Dermis blood vessel endothelial cell (primary cell): Measurements from ENCODE around the gene CFAP61. TPM values are rescaled to one million over a fixed set of nuclear protein-coding genes. Genes with fewer than 3 reads are reported as not detected.
A peak's percentile ranks its signal among the peaks of the same experiment; 100 is the strongest.

ENCODE experiments used
- DNase-seq: peaks from one replicate; pipeline ENCODE4 v3.0.0; 2010
- total RNA-seq: library from RNA; depleted of rRNA; stranded (reverse); fragments of >200 nt; gene quantifications from 2 replicates; pipeline ENCODE4 v1.2.3, GENCODE V29; 2014

The CFAP61 gene
- total RNA-seq, 1 donor from 2014 or later, result not detected

DNA sequence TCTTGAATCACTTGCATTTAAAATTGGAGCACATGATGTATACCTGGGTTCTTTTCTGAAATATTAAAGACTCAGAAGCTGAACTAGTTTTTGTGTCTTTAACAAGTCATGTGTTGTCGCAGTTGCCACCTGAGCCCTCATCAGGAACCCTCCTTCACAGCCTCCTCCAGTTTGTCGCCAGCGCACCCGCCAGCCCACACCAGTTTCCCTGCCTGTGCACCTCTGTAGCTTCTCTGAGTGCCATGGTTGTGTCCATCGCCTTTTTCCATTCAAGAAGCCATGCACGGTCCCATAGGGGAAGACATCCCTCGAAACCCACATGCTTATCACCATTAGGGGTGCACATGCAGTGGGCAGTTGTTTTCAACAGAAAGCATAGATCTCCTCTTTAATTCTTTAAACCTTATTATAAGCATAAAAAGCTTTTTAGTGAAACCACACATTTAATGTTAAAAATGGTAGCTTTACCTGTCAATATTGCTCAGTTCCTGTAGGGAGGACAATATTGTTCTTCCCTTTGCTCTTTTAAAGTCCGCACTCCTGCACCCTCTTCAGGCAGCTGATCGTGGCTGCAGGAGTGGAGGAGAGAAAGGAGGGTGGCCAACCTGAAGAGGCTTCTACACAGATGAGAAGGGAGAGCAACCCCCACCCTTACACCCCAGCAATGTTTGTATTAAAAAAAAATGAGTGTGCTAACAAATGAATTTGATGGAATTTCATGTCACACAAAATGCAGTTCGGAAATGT lies 121.9 kb downstream of the CFAP61 start:
- no peak for DNase-seq

DNA sequence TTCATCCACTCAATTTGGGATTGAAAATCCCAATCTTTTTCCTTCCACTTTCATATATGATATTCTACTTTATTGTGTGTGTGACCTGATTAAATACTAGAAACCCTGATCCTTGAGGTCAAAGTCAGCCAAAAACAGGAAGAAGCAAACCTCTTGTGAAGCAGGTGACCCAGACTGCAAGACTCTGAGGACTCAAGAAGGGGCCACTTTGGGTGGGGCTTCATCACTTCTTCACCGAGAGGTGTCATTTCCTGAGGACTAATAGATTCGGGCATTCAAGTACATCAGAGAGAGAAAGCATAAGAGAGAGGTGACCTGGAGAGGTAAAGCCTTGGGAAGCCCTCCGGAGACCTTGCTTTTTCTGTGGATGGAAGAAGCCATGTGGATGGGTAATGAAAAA lies 129.0 kb downstream of the CFAP61 start:
- no peak for DNase-seq

DNA sequence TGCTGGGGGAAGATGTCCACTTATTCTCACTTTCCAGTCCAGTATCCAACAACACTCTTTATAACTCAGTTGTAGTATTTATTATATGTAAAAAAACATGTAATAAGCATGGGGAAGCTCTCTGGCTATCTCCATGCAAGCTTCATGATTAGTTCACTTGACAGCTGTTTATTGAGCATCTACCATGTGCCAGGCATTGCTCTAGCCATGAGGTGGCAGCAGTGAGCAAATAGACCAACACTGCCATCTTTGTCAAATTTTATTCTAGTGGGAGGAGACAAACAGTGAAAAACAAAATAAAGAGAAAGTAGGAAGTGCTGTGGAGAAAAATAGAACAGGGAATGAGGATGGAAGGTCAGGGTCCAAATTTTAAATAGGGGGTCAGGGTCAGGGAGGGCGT lies 131.8 kb downstream of the CFAP61 start:
- peak; percentile 4 for DNase-seq

DNA sequence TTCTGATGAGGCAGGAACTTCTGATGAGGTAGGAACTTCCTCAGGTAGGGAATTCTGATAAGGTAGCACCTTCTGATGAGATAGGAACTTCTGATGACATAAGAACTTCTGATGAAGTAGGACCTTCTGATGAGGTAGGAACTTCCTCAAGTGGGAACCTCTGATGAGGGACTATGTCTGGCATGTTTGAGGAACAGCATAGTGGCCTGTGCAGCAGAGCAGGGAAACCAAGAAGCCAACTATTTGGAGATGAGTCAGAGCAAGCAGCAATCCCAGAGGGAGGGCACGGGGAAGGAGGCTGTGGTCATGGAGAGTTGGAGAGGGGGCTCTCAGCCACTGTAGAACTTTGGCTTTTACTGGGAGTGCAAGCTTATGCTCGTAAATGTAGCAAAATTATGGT lies 132.4 kb downstream of the CFAP61 start:
- no peak for DNase-seq

DNA sequence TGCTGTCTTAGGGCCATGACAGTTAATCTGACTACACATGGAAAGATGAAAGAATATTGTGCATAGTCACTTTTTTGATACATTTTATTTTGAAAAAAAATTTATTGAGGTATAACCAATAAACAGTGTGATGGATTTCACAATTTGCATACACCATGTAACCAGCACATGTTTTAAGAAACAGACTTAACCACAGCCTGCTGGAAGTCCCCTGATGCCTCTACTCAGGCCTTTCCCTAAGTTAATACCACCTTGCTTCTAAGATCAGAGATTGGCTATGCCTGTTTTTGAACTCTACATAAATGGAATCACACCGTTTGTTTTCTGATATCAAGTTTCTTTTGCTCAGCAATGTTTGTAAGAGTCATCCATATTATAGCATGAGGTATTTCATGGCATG lies 136.3 kb downstream of the CFAP61 start:
- DNase-seq, result no peak

DNA sequence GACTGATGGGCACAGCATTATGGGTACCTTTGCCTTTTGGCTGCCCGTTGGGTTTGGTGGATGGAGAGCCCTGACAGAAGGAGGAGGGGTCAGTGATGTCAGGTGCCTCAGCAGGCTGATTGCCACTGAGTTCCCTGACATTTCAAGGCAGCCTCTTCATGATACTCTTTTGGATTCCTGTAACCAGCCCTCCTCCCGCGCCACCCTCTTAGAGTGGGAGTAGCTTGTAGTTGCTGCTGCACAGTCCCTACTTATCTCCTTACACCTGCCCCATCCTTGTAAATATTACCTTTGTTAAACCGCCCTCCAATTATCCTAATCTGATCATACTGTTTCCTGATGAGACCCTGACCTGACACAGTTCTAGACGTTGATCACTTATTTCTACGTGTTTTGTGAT lies 140.0 kb downstream of the CFAP61 start:
- no peak for DNase-seq

DNA sequence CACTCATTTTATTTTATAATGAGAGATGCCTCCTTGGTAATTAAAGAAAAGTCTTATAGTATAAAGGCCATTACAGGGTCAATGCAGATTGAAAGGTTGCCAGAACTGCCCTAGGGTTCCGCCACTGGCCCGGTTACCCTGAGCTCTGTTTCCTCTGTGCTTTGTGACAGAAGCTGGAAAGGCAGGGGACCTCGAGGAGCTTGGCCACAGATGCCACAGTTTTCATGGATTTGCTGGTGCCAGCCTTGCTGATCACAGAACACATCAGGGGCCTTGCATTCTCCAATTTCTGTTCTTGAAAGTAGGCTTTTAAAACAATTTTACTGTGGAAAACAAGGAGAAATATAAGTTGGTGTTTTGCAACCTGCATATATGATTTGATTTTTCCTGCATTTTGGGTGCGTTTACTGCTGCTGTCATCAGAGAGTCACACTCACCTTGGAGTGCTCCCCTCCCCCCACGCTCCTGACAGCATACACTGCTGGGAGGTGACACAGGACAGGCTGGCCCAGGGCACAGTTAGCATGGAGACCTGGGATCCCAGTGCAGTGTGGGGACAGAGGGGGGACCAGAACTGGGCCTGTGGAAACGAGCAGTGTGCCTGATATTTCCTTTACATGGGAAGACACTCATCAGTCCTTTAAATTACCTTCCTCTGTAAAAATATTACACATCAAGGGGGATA lies 142.8 kb downstream of the CFAP61 start:
- no peak for DNase-seq

DNA sequence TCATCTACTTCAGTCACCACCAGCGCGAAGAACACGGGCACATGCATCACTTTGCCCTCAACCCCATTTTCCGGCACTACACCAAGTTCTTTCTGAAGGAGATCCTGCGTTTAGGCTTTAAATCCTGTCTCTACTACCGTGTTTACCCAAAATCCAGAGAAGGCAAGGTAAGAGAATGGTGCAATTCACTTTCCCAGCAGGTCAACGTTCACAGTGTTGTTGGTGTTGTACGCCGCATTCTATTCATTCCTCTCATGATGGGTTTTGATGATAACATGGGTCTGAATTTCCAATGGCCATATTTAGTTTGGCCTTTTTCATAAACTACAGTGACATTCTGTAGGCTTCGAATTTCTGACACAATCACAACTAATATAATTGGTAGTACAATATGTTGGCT lies 144.3 kb downstream of the CFAP61 start:
- DNase-seq, result no peak

DNA sequence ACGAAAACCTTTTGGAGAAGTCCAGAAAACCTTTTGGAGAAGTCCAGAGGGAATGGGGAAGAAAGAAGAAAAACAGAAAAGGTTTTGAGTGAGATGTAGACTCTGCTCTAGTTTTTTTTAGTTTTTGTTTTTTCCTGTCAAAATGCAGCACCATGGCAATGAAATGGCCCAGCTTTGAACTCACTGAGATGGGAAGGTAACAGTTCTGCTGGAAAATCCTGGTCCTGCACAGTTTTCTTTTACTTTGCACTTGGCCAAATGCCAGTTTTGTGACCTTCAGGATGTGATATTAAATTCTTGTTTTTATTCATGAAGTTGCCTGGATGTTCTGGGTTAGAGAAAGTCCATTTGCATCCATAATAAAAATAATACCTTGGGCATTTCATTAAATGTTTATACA lies 145.7 kb downstream of the CFAP61 start:
- no peak for DNase-seq

DNA sequence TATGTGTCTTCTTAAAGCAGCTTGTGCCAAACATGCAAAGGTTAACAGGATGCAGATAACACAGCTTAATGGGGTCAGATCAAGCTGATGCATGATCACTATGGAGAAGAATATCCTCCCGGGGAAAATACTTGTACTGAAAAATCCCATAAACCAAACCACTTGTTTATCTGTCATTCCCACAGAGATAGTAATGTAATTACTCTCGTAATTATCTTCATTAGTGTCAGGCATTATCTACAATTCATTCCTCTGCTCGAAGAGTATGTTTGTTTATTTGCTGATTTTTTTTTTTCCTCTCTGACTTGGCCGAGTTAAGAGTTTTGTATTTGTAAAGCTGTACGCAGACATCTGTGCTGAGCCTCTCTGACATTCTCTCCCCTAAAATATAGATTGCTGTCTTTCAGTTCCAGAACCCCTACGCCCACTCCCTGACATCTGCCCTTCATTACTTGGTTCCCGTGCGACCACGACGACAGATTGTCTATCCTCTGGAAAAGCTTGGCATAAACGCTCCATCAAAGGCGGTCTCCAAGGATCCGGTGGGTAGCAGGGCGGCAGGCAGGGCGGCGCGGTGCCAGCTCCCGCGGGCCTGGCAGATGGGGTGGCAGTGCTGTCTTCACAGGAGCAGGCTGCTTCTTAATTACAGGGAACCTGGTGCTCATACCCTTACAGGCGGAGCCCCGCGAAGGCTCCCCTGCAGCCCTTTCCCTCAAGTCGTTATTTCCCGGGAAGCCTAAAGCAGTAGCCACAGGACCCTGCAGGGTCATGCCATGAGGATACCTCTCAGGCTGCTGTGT lies 147.2 kb downstream of the CFAP61 start:
- DNase-seq, result no peak

DNA sequence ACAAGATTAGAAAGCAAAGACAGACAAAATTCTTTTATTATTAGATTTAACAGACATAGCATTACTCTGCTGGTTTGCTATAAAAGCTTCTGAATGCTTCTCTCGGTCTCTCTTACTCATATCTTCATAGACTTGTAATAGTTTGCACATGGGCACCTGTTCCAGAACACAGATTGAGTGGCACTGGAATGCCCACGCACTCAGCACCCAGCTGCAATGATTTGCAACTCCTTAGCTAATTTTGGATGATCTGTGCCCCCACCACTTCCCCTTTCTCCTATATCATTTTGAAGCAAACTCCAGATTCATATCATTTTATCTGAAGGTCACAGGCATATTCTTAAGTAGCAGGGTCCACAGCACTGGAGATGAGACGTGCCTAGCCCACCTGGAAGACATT lies 148.8 kb downstream of the CFAP61 start:
- no peak for DNase-seq

DNA sequence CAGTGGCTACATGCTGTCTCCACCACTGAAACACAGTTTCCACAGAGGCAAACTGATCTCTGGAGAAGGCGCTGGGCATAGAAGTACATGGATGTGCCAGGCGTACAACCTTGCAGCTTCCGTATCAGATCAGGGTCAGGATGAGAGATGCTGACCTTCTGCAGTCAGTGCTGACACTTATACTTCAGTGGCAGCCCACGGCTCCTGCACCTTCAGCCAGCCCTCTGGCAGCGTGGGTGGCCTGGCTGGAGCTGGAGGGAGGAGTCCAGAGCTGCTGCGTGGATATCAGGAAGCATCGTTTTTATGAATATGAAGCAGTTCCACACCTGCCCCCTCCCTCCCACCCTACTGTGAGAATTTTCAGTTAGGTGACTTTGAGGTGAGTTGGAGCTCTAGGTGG lies 149.3 kb downstream of the CFAP61 start:
- no peak for DNase-seq

DNA sequence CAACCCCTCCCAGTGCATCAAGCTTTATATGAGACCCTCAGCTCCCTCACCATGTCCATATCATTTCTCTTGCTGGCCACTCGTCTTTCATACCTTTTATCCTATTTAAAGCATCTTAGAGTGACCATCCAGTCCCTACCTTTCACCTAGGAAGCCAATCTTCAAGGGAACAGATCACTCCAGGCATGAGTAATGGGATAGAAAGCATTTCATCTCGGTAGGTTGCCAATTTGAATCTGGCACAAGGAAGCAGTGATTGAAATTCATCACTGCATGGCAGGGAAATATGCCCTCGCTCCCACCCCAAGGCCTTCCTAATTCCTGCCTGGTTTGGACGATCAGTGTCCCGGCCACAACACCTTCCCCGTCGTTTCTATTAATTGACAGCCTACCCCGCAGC lies 150.4 kb downstream of the CFAP61 start:
- DNase-seq, result no peak

DNA sequence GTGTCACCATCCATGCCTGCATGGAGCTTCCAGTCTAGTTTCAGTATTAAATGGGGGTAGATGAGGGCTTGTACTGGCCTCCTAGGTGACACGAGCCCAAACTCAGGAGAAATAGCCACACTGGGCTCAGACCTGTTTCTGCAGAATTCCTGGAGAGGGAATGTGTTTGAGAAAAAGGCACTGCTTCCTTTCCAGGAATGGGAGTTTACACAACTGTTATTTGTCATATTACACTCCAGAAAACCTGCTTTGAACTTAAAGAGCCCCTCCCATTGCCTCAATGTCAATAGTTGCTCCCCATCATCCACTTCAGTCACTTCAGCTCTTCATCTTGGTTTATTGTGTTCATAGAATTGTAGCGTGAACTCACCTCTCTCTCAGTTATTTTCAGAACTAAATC lies 151.5 kb downstream of the CFAP61 start:
- DNase-seq, result no peak

DNA sequence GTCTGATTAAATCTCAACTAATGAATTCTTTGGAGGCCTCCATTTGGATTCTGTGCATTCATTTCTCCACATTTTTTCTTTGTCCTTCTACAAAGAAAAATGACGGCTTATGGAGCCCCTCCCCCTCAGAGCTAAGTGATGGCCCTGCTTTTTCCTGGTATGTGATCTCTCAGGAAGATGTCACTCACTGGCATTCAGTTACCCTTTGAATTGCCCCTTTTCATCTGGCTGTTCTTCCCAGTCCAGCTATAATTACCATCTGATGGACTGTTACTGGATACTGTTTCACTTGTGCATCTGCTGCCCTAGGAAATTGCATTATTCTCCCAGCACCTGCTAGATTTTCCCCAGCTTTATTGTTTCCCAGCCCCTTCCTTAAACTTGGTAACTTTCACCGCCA lies 151.9 kb downstream of the CFAP61 start:
- DNase-seq, result no peak

DNA sequence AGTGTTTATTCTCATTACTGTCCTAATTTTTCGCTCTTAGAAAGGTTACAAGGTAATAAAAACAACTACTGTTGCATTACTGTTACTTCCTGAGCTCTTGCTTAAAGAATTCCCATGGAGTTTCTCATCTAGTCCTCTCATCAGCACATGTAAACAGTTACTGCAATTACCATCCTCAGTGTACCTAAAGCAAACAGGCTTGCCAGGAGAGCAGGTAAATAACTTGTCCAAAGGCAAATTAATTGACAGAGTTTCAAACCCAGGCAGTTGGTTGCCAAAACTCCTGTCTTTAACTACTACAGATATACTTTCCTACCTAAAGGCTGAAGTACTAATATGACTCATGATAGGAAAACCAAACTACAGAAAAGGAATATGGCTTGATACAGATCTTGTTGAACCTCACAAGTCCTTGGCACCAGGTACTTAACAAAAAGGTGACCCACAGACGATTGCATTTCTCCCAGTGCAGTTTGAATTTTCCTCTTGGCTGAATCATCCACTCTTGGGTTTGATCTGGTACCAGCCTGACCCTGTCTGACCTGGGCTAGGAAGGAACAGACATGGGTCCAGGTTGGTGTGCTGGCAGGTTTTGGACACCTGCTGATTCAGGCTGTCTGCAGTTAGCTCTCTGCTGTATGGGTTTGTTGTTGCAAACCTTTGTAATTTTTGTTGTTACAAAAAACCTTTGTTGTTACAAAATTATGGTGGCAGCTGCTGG lies 153.0 kb downstream of the CFAP61 start:
- DNase-seq, result no peak

DNA sequence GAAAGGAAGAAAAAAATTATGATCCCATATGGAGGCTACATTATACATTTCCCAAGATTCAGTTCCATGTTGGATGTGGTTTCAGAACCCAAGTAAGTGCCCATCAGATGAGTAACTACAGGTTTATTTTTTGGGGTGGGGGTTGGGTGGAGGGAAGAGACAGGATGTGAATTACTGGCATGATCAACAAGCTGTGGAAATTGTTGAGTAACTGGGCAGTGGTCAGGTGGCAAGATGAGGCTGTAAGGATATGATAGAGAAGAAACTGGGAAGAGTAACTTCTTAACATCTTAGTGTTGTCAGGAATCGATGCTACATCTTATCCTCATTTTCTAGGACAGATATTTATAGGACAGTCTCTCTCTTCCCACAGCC lies 153.5 kb downstream of the CFAP61 start:
- DNase-seq, result no peak

DNA sequence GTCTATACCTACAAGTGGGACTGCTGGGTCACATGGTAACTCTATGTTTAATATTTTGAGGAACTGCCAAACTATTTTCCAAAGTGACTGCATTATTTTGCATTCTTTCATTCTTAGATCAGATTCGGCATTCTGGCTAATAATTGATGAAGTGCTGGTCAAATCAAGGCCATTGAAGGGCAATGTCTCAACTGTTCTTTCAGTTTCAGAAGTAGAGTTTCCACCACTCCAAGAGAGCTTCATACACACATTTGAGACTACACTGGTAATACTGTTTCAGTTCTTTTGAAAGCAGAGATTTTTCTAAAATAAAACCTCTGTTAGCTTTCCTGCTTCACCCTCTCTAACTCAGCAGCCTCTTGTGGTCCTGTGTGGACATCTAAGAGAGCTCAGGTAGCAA lies 154.5 kb downstream of the CFAP61 start:
- no peak for DNase-seq

DNA sequence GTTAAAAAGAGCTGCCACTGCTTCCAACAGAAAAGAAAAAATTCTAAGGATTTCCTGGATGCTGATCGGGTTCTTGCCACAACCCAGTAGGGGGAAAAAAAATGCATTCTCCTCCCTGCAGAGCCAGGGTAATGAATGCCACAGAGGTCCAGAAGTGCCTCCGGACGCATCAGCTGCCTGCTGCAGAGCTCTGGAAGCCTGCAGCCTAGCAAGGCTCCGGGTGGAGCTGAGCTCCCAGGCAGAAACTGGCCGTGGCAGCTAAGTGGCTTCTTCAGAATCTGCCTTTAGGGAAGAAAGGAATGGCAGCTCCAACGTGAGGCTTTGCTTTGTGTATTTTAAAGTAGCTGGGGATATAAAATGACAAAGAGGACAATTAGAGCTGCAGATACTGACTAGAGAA lies 155.0 kb downstream of the CFAP61 start:
- DNase-seq, result no peak

DNA sequence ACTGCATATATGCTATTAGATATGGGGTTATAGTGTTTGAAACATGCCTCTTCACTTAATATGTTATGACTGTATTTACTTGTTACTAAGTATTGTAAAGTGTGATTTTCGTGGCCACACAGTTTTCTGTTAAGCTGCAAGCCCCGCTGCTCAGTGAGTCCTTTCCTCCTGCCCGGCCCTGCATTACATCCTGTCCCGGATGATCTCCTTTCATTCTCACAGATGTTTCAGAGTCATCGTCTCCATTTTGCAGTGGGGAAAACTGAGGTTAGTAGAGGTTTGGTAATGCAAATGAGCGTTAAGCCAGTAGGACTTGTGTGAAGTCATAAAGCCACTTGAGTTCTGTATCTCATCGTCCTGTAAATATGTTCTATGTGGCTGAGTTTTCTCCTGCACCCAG lies 155.5 kb downstream of the CFAP61 start:
- DNase-seq, result no peak

DNA sequence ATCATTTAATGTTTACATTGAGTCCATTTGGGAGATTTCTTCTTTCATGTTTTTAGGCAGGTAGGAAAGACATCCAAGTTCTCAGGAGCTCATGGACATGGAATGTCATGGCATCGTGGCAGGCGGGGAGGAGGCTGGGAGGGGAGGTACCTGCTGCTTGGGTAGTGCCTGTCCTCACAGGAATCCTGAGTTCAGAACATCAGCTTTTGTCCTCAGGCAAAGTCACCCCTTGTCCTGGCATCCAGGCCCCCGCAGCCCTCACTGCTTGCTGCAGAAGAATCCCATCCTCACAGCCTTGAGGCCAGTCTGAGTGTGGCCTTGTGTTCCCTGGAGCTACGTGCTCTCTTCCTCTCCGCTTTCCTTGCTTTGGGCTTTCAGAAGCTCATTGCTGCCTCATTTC lies 157.4 kb downstream of the CFAP61 start:
- no peak for DNase-seq

DNA sequence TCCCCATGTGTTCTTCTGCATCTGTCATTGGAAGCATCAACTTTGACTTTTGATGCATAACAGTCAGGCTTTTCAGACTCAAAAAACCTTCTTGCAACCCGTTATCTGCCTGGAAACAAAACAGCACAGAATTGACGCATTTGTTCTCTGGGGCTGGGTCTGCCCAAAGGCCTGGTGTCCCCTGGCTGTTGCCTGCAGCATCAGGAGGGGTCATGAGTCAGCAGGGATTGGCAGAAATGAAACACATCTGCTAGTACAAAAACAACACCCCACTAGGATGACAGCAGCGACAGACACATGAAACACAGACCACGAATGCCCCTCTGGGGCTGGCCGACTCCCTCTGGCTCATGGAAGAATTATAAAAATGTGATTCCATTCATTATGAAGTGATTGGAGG lies 158.0 kb downstream of the CFAP61 start:
- no peak for DNase-seq

DNA sequence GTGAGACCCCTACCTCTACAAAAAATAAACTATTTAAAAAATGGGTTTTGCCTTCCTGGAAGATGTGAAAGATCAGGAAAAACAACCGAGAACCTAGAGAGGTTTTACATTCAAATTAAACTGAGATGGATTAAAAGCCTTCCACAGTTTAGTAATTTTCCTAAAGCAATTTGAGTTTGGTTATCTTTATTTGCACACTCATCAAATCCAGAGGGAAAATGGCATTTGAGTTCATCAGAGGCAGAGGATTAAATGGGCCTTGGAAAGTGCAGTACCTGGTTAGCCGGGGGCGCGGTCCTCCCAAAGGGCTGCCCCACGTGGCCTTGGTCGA lies 158.6 kb downstream of the CFAP61 start:
- DNase-seq, result no peak
